Esophagus muscularis mucosa (tissue), 3 donors: ENCODE results near the gene LCE2A.

ENCODE experiments used
- POLR2A ChIP-seq: fragments of 450-650 bp; IDR thresholded peaks from one replicate; pipeline ENCODE4 v1.6.1; 2017; ENCODE audit warnings: antibody characterized with exemption, moderate library complexity, mild to moderate bottlenecking, low read depth
- POLR2AphosphoS5 ChIP-seq, 2 donors: sonication (generic); formaldehyde crosslinking; IDR thresholded peaks; one replicate each; pipeline ENCODE4 v1.6.1; 2017; ENCODE audit warnings: antibody characterized with exemption in 2 of 2
- TF ChIP-seq, protein P1 (sequence below), 3 experiments: fragments of 200-600 bp in 2 of 3; fragments of 450-650 bp in 1 of 3; sonication (generic) in 2 of 3; IDR thresholded peaks; one replicate each; pipeline ENCODE4 v1.5.1; 2017 to 2019; ENCODE audit warnings: antibody characterized with exemption in 3 of 3, mild to moderate bottlenecking in 2 of 3, moderate library complexity in 1 of 3

DNA sequence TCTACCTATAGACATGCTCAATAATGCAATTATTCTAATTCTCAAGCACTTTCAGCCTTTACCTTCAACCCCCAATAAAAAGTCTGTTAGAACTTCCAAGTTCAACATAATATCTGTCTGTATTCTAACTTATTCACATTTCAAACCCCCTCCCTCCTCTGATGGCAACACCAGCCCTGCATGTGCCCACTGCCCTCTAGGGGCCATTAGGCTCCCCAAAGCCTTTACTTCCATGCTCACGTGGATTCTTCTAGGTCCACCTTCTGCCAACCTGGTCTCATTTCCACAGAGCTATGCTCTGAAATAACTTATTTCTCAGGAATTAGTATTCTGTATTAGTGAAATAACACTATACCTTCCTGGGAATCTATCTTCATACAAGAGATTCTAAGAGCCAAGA lies 37.5 kb downstream of the LCE2A start:
- TF ChIP-seq POLR2AphosphoS5 (IDR thresholded peaks at IDR 0.05): no peak
- TF ChIP-seq, protein P1, sequence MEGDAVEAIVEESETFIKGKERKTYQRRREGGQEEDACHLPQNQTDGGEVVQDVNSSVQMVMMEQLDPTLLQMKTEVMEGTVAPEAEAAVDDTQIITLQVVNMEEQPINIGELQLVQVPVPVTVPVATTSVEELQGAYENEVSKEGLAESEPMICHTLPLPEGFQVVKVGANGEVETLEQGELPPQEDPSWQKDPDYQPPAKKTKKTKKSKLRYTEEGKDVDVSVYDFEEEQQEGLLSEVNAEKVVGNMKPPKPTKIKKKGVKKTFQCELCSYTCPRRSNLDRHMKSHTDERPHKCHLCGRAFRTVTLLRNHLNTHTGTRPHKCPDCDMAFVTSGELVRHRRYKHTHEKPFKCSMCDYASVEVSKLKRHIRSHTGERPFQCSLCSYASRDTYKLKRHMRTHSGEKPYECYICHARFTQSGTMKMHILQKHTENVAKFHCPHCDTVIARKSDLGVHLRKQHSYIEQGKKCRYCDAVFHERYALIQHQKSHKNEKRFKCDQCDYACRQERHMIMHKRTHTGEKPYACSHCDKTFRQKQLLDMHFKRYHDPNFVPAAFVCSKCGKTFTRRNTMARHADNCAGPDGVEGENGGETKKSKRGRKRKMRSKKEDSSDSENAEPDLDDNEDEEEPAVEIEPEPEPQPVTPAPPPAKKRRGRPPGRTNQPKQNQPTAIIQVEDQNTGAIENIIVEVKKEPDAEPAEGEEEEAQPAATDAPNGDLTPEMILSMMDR (IDR thresholded peaks at IDR 0.05): no peak
- TF ChIP-seq POLR2A: no peak
